GM19397 (cell line): ENCODE results near the gene SPPL2C.

Experiments used
- ATAC-seq: cut with Tn5 transposase; IDR thresholded peaks from one replicate; pipeline ENCODE4 v1.9.1; 2021; ENCODE audit warnings: mild to moderate bottlenecking, moderate library complexity; ENCODE audit not compliant: unreplicated experiment

SPPL2C gene

DNA sequence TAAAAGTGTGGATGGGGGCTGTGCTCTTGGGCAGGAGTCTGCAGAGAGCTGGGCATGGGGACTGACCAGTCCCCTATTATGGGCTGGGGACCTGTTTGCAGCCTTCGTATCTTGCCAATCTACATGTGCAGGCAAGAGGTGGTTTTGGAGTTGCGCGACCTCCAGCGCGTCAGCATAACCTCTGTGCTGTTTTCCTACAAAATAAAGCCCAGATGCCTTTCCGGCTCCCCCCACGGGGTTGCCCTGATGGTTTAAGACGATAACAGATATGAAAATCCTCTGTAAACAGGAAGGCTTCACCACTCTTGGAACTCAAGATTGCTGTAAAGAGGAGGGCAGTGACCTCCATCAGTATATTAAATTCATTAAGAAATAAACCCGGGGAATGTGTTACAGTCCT, 16.5 kb upstream of the SPPL2C start:
- ATAC-seq: no peak

DNA sequence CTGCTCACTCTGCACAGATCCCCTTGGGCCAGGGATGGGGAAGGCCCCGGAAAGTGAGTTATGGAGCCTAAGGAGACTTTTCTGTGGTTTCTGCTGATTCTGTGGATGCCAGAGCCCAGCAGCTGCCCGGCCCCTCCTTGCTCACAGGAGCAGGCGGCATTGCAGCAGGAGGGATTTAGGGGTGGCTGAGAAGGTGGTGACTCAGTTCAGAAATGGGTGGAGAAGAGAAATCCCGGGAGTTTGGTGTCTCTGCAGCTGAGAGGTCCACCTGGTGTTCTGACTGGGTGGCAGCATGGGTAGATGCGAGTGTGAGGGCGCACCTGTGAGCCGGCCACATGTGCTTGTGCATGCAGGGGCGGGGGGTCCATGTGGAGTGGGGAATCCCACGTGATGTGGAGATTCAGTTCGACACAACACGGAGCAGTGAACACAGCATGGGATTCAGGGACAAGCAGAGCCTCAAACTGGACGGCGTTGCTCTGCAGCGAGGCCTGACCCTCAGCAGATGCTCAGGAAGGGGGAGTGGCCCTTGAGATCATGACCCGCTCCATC, 16.0 kb upstream of the SPPL2C start:
- ATAC-seq: no peak

DNA sequence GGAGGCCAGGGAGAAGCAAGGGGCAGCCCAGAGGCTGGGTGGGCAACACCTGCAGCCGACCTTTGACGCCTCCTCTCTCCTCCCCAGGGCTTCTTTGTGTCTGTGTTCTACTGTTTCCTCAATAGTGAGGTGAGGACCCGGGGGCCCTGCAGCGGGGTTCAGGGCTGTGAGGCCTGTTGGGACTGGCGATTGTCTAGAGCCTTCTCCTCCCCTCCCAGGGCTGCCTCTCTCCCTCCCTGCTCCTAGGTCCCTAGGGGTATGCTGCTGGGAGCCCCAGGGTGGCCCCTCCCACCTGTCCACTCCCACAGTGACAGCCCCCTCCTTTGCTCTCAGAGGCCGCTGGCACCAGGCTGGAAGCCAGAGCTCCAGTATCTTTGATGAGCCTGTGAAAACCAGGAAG, 10.8 kb upstream of the SPPL2C start:
- ATAC-seq: no peak

DNA sequence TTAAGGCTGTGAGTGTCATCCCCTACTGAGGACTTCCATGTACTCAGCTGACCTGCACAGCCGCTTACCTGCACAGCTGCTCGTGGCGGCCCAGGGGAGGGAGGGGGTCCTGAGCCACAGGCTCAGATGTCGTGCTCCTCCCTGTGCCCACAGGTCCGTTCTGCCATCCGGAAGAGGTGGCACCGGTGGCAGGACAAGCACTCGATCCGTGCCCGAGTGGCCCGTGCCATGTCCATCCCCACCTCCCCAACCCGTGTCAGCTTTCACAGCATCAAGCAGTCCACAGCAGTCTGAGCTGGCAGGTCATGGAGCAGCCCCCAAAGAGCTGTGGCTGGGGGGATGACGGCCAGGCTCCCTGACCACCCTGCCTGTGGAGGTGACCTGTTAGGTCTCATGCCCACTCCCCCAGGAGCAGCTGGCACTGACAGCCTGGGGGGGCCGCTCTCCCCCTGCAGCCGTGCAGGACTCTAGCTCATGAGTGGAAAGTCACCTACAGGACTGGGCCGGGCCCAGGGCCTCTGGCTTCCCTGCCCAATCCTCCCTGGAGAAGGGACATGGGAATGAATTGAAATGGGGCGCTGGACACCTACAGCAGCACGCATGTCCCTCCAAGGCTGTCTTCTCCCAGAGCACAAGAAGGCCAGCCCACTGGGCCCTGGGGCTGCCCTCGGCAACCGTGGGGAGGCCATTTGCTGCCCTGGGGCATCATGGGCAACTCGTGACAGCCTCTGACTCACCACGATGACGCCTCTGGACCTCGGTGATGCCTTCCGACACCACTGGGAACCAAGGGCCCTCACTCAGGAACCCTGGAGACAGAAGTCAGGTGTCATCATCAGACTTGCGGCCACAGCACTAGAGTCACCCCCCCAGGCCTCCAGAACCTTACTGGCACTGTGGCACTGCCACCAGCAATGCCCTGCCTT, 9.9 kb upstream of the SPPL2C start:
- ATAC-seq: no peak

DNA sequence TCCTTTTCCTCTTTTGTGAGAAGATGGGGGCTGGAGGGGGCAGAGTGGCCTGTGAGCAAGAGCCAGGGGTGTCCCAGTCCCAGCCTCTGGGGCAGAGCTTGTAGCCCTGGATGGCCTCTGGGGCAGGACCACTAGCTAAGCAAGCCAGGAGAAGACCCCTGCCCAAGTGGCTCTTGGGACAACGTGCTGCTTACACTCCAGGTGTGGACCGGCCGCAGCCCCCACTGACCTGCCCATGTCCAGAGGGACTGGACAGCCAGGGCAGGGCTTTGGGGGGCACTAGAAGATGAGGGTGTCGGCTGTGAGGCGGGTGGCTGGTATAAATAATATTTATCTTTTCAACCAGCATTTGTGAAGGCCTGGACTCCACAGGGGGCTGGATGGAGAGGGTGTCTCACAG, 9.2 kb upstream of the SPPL2C start:
- no peak for ATAC-seq

DNA sequence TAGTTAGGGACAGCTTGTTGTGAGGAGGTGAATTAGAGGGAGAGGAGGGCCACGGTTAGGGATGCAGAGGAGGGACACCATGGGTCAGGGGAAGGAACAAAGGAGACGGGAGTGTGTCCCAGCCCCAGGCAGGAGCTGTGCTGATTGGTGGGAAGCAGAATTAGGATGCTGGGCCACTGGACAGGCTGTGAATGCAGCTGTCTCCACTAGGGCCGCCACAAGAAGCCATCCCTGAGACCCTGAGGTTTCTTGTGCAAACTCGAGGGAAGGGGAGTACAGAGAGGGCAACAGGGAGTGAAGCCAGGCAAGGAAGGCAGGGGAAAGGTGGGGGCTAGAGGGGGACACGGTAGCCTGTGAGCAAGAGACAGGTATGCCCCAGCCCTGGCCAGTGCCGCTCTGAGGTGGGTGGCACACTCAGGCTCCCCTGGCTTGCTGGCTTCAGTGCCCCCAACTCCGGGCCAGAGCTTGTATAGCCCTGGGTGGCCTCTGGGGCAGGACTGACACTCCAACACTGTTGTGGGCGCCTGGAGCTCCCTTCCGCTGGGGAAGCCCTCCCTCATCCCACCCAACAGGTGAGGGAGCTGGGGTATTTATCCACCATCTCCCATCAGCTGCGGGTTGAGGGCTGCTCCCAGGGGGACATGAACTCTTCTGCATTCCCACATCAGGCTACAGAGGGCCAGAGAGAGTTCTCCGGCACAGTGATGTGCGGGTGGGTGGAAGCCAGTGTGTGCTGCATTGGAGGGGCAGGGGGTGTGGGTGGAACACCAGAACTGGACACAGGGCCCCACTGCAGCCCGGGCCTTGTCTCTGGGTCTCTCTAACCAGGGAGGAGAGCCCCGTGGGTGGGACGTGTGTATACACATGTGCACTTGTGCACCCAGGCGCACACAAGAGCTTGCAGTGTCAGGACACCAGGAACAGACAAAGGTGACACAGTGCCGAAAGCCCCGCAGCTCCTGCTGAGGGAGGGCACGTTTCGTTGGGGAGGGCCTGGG, 8.3 kb upstream of the SPPL2C start:
- no peak for ATAC-seq

DNA sequence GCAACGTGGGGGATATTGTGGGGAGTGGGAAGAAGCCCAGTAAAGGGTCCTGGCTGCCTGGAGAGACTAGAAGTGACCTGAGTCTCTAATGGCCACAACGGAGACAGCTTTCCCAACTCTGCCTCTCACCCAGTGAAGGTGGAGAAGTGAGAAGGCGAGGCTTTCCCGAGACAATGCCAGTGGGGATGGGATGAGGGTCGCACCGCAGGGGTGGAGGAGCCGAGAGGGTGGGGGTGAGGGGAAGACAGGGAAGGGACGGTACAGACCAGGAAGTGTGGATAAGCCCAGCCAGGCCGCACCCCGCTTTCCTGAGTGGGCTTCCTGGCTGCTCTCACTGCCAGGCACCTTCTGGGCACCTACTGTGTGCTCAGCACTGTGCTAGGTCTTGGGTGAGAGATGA, 7.5 kb upstream of the SPPL2C start:
- no peak for ATAC-seq

DNA sequence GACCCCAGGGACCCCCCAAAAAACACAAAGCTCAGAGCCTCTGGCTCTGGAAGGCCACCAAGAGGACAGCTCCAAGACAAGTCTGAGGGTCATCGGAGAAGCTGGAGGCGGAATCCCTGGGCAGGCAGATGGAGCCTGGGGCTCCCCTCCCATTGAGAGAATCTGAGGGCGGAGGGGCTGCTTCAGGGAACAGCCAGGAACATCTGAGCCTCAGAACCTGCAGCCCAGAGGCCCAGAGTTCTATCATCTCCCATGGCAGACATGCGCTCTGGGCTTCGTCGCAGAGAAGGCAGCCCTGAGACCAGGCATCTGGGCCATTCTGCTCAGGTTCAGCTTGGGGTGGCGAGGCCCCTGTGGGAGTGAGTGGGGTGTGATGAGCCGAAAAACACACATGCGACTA, 7.1 kb upstream of the SPPL2C start:
- no peak for ATAC-seq

DNA sequence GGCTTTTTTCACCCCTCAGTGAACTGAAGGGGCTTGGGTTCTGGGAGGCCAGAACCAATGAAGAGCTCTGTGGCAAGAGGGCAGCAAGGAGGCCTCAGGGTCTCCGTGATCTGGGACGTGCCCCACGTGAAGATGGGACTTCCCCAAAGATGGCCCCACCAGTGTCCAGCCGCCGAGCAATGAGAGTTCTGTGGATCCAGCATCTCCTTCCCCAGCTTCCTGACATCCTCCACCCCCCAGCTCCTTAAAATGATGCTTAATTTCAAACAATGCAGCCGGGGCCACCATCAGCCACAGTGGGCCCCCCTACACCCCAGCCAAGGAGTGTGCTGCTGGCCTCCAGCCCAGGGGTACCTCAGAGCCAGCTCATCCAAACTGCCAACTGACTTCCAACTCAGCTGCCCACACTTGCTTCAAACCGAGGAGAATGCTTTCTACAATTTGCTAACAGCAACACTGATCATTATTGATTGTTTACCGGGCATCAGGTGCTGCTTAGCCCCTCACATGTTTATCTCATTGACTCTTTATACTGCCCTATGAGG, 5.9 kb upstream of the SPPL2C start:
- ATAC-seq: no peak

DNA sequence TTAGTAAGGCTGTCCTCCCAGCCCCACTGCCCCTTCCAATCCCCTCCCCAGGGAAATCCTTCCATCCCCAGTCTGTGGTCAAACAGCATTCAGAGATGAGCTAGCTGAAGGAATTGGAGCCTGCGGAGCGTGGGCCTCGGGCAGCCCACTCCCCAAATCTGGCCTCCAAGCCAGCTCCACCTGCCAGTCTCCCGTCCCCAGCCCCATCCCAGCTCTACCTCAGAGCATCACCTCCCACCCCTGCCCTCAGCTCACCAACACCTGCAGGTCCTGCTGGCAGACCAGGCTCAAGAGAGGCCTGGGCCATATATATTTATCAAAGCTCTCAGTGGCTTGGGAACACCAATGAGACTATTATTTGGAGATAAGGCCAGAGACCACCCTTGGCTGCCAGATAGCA, 5.2 kb upstream of the SPPL2C start:
- ATAC-seq: no peak

DNA sequence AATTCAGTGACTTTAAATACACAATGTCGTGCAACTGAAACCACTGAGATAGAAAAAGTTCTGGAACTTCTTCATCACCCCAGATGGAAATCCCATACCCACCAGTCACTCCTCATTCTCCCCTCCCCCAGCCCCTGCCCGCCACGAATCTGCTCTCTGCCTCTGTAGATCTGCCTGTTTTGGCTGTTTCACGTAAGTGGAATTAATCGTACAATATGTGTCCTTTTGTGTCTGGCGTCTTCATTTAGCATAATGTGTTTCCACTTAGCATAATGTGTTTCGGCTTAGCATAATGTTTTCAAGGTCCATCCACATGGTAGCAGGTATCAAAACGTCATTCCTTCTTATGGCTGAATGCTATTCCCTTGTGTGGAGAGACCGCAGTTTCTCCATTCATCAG, 3.5 kb upstream of the SPPL2C start:
- ATAC-seq: no peak

DNA sequence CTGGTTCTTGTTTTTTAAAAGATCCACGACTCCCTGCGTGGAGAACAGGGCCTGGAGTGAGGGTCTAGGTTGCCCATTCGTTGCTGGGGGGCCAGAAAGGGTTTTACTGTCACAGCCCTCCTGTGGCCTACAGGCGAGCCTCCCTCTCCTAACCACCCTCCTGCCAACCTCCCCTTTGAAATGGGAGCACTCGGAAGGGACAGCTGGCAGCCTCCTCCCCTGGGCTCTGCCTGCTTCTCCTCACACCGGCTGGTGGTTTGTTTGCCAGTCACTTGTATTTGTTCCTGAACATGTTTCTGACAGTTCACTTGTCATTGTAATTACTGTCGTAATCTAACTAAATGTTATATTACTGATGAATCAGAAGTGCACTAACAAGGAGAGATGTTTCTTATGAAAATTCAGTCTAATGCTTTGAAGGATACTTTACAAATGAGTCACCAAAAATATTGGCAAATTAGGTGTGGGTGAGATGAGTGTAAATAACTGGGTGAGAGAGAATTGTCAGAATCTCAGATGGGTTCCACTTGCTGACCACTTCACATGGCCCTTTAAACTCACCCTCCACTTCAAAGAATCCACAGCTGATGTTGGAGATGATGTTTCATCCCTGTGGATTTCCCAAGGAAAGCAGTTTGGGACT, 2.7 kb upstream of the SPPL2C start:
- ATAC-seq: no peak

DNA sequence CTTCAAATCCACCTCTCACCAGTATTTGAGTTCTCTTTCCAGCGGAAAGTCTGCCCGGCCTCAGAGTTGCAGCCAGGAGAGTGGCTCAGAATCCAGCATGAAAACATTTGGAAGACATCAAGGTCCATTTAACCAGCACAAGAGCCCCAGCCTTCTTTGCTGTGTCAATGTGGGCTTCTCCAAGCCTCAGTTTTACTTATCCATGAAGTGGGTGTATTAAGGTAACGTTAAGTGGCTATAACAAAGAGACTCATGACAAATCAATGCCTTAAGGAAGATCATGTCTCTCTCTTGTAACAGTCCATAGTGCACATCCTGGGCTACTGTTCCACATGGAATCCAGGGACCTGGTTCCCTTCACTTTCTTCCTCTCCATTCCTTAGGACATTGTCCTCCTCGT, 959 bp upstream of the SPPL2C start:
- no peak for ATAC-seq

DNA sequence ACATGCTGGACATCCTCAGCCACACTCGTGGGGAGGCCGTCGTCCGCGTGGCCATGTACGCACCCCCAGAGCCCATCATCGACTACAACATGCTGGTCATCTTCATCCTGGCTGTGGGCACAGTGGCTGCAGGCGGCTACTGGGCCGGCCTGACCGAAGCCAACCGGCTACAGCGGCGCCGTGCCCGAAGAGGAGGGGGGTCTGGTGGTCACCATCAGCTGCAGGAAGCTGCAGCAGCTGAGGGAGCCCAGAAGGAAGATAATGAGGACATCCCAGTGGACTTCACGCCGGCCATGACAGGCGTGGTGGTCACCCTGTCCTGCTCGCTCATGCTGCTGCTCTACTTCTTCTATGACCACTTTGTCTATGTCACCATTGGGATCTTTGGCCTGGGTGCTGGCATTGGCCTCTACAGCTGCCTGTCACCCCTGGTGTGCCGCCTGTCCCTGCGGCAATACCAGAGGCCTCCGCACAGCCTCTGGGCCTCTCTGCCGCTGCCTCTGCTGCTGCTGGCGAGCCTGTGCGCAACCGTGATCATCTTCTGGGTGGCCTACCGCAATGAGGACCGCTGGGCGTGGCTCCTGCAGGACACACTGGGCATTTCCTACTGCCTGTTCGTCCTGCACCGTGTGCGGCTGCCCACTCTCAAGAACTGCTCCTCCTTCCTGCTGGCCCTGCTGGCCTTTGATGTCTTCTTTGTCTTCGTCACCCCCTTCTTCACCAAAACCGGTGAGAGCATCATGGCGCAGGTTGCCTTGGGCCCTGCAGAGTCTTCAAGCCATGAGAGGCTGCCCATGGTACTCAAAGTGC, 900 bp downstream of the SPPL2C start:
- ATAC-seq: no peak

DNA sequence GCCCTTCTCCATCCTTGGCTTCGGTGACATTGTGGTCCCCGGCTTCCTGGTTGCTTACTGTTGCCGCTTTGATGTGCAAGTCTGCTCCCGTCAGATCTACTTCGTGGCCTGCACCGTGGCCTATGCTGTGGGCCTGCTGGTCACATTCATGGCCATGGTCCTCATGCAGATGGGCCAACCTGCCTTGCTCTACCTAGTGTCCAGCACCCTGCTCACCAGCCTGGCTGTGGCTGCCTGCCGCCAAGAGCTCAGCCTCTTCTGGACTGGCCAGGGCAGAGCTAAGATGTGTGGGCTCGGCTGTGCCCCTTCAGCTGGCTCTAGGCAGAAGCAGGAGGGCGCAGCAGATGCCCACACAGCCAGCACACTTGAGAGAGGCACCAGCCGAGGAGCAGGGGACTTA, 1.5 kb downstream of the SPPL2C start:
- no peak for ATAC-seq

DNA sequence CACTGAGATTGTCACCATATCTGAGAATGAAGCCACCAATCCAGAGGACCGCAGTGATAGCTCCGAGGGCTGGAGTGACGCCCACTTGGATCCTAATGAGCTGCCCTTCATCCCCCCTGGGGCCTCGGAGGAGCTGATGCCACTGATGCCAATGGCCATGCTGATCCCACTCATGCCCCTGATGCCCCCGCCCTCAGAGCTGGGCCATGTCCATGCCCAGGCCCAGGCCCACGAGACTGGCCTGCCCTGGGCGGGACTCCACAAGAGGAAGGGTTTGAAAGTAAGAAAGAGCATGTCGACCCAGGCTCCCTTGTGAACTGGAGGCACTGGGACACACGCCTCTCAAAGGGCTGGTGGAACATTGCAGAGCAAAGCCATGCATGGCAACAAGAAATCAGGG, 2.0 kb downstream of the SPPL2C start:
- ATAC-seq: no peak

DNA sequence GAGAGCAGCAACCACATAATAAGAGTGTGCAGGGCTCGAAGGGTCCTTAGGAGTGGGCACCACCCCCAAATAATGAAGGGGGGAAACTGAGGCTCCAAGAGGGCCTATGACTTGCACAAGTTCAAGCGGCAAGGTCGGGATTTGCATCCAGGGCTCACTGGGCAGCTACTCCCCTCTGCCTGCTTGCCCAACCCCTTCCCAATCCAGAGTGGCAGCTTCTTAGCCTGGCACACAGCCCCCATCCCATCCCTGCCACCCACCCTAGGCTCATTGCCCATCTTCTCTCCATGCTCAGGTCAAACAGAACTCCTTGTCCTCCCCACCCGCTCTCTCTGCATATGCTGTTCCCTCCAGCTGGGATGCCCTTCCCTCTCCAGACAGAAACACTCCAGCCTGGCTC, 2.4 kb downstream of the SPPL2C start:
- ATAC-seq: no peak

DNA sequence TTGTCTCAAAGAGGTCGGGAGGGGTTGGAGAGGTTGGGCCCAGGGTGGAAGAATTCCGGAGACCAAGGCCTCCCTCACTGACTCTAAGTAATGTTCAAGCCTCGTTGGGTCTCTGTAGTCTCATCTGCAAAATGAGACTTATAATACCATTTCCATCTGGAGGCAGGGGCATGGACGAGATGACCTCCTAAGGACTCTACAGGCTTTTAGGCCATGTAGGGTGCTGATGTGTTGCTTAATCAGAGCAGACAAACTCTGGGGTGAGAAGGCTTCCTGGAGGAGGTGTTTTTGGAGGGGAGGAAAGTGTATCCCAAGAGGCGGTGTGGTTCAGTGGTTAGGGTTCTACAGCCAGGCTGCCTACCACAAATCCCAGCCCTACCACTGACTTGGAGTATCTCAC, 3.1 kb downstream of the SPPL2C start:
- no peak for ATAC-seq

DNA sequence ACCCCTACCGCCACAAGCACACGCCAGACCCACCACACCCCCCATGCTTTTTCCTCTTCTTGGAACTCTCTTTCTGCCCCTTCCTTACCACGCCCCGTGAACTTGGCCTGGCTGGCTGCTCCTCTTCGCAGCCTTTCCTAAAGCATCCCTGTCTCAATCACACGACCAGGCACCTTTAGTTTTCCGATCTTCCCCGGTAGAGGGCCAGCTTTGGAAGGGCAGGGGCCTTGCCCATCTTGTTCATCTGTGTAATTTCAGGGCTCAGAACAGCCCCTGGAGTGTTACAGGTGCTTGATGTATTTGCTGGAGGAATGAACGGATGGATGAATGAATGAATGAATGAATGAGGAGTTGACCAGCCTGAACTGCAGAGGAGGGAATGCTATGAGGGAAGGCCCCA, 3.7 kb downstream of the SPPL2C start:
- ATAC-seq: no peak
